Measurements from ENCODE around the gene SNX10.

DNA sequence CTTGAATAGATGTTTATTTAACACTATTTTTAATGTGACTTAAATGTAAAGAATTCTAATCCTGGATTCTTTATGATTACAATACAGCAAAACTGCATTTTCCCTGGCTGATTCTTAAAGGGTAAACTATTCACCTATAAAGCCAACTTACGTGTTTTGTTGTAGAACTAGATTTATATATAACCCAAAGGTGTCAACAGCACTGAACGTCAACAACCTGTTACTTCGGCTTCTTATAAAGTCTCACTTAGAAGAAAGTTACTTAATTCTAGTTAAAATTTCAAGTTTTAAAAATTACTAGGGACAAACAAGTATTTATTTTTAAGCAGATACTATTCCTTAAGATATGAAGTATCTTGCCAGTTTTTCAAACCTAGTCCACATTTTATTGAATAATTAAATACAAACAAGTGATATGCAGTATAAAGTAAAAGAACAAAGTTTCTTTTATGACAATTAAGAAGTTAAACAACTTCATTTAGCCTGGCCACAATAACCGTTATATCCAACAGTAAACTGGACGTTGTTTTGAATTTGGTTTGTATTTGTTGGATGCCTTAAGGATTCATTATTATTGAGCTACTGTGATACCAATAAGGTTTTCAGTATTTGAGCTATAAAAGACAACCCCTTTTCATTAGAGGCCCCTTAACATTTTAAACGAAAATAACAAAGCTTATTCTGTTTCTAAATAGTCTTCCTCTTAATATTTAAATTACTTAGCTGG, 83.1 kb downstream of the SNX10 start:
- TF ChIP-seq, protein P1, sequence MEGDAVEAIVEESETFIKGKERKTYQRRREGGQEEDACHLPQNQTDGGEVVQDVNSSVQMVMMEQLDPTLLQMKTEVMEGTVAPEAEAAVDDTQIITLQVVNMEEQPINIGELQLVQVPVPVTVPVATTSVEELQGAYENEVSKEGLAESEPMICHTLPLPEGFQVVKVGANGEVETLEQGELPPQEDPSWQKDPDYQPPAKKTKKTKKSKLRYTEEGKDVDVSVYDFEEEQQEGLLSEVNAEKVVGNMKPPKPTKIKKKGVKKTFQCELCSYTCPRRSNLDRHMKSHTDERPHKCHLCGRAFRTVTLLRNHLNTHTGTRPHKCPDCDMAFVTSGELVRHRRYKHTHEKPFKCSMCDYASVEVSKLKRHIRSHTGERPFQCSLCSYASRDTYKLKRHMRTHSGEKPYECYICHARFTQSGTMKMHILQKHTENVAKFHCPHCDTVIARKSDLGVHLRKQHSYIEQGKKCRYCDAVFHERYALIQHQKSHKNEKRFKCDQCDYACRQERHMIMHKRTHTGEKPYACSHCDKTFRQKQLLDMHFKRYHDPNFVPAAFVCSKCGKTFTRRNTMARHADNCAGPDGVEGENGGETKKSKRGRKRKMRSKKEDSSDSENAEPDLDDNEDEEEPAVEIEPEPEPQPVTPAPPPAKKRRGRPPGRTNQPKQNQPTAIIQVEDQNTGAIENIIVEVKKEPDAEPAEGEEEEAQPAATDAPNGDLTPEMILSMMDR (IDR thresholded peaks at IDR 0.05): no peak
- TF ChIP-seq POLR2AphosphoS5 (IDR thresholded peaks at IDR 0.05): no peak
- TF ChIP-seq POLR2A (IDR thresholded peaks at IDR 0.05): no peak

Data from breast epithelium (tissue), 3 donors.